Astrocyte of the spinal cord (primary cell): ENCODE measurements around the gene SORBS2.

ENCODE experiments used
- DNase-seq: peaks from one replicate; pipeline ENCODE4 v3.0.0; 2011; ENCODE audit warnings: low read depth, low spot score
- H3K4me3 ChIP-seq: 2 replicates; pipeline ENCODE4 v1.5.1; 2011; ENCODE audit warnings: low read depth, mild to moderate bottlenecking, low read length, moderate library complexity
- CTCF ChIP-seq: IDR thresholded peaks from 2 replicates; pipeline ENCODE4 v1.5.1; 2012; ENCODE audit warnings: low read depth, mild to moderate bottlenecking, low read length, inconsistent platforms
- in situ Hi-C: cut with HindIII; loops from 2 replicates; pipeline ENCODE4 v1.10.0; 2017; ENCODE audit warnings: low sequenced_read_pairs

SORBS2 gene

GRCh38 chr4:185734214-185734613, 77.8 kb downstream of the SORBS2 start:
- in situ Hi-C loops = no loop called here
- no peak for TF ChIP-seq CTCF
- H3K4me3 ChIP-seq = no peak overlapping the region
- no peak for DNase-seq

DNA sequence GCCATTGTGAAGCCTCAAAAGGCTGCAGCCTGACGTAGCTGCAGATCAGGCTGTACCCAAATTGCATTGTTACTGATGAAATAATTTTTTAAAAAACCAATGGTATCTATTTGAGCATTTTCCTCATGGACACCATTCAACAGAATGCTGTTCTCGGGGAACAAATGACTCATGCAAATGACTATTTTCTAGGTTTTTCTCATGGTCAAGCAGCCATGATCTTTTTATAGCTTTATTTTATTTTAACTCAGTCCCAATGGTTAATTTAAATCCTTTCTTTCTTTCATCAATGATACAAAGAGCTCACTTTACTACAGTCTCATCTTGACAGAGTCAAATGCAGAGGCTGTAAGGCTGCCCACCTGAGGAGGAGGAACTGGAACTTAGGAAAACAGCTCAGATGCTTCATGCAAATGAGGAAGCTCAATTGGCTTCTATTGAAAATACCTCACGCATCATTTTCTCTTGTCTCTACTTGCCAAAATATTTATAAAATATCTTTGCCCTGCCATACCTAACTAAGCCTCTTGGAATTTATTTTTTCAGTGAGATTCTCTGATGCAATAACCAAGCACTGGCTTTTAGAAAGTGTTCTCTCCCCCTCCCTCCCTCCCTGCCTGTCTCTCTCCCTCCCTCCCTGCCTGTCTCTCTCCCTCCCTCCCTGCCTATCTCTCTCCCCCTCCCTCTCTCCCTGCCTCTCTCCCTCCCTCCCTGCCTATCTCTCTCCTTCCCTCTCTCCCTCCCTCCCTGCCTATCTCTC, 81.0 kb downstream of the SORBS2 start:
- in situ Hi-C loops = no loop called here

DNA sequence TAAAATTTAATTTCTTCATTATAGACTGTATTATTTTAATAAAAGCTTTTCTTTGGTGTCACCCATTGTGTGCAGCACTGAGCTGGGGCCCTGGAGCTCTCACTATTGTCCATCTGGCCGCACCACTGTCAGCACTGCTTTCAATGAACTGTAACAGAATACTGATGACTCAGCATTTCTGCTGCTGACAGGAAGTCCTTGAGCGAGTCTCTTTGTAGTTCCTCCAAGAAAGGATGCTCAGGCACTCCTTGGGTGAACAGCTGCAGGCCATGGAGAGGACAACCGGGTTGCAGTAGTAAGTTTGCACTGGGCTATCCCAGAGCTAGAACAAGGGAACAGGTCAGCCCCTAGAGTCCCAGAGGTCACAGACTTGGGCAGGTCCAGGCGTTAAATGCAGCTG, 81.6 kb downstream of the SORBS2 start:
- TF ChIP-seq CTCF = no peak
- H3K4me3 ChIP-seq = no peak overlapping the region
- DNase-seq = peak; percentile 73
- in situ Hi-C loops = no loop called here

More for the DNA sequence above, 81.0 kb downstream of the SORBS2 start:
- no peak overlapping the region for H3K4me3 ChIP-seq
- DNase-seq = peak; percentile 61
- no peak for TF ChIP-seq CTCF

DNA sequence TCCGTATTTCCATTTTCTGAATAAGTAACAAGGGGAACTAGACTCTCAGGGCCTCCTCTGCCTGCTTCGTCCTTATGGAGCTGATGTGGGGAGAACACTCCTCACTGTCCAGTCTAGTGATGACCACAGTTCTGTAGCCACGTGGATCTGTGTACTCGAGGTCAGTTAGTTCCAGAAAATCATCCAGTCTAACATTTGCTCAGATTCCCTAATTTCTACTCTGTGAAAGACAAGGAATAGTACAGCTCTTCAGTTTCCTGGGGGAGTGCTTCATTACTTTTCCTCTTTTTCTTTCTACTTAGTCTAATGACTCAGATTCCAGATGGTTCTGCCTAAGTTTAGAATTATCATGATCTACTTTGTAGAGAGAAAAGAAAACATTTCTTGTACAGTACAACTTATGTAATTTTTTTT, 82.6 kb downstream of the SORBS2 start:
- DNase-seq = no peak
- in situ Hi-C loops = no loop called here
- TF ChIP-seq CTCF = no peak
- H3K4me3 ChIP-seq = no peak overlapping the region

DNA sequence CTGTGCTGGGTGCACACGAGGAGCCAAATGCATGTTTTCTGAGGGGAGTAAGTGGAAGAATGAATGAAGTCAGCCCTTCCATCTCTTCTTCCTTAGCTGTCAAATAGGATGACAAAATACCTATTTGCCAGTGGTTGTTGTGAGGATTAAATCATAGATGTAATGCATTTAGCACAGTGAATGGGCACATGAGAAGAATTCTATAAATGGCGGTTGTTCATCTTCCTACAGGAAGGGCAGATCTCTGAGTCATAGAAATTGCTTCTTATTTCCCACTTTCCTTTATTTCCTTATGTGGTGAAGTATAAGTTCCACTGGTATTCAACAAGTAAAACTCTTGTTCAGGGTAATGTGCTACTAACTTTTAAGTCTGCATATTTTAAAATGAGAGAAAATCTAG, 83.1 kb downstream of the SORBS2 start:
- in situ Hi-C loops = no loop called here
- DNase-seq = no peak
- no peak for TF ChIP-seq CTCF

DNA sequence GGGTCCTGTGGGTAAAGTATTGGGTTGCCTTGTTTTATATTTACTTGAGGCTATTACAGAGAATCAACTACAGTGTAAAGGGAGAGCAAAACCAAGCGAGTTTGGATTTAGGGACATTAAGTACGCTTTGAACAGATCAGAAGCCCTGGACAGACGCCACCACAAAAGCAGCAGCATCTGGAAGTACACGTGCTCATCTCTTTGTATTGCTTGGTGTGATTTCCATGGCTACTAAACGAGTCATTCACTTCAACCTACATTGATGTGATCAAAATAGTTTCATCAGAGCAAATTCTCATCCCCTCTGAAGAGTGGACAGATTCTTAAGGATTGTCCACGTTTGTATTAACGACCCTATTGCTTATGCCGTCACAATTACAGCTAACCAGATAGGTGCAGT, 85.1 kb downstream of the SORBS2 start:
- in situ Hi-C loops = no loop called here
- no peak overlapping the region for H3K4me3 ChIP-seq
- no peak for TF ChIP-seq CTCF
- peak; percentile 57 for DNase-seq

More for the DNA sequence above, 83.1 kb downstream of the SORBS2 start:
- no peak overlapping the region for H3K4me3 ChIP-seq
